IMR-90 (cell line): ENCODE measurements around the gene LENG1. TPM values are rescaled to one million over a fixed set of nuclear protein-coding genes. Genes with fewer than 3 reads are reported as not detected.

Source experiments
- ATAC-seq: fragments of 200-7000 bp; cut with Tn5 transposase; 2 replicates; pipeline ENCODE4 v1.9.1; 2020; ENCODE audit warnings: low read depth, mild to moderate bottlenecking, moderate library complexity
- BruUV-seq: library from RNA; stranded (reverse); fragments of 400-500 nt; replicated peaks from 2 replicates; lab custom pipeline; 2021; lab: Mats Ljungman, UMichigan
- CTCF ChIA-PET: fragments of 300-600 bp; formaldehyde crosslinking; extraction: SDS; loops from one replicate; lab custom pipeline; 2021; ENCODE audit warnings: antibody characterized with exemption; lab: Yijun Ruan, JAX
- POLR2A ChIA-PET: fragments of 300-600 bp; sonication (Branson Sonifier 250); formaldehyde crosslinking; loops from one replicate; lab custom pipeline; 2022; ENCODE audit warnings: antibody characterized with exemption; ENCODE audit not compliant: unreplicated experiment; lab: Charles Lee
- DNase-seq: peaks from one replicate; pipeline ENCODE4 v3.0.0; 2013
- H2AFZ ChIP-seq: replicated peaks from 2 replicates; pipeline ENCODE3; 2013; ENCODE audit warnings: low read length, mild to moderate bottlenecking; ENCODE audit not compliant: poor library complexity
- H2AK5ac ChIP-seq: 2 replicates; pipeline ENCODE4 v1.6.1; 2013; ENCODE audit warnings: low read depth, low read length, inconsistent platforms
- H2AK9ac ChIP-seq: replicated peaks from 2 replicates; pipeline ENCODE3; 2013; ENCODE audit warnings: mild to moderate bottlenecking, low read depth, low read length, moderate library complexity; ENCODE audit not compliant: poor library complexity
- H2BK120ac ChIP-seq: 2 replicates; pipeline ENCODE4 v1.6.1; 2013; ENCODE audit warnings: low read depth, low read length, inconsistent platforms
- H2BK15ac ChIP-seq: 3 replicates; pipeline ENCODE4 v1.6.1; 2013; ENCODE audit warnings: low read depth, low read length, inconsistent platforms
- H2BK20ac ChIP-seq: 2 replicates; pipeline ENCODE4 v1.6.1; 2013; ENCODE audit warnings: low read depth, mild to moderate bottlenecking, inconsistent platforms, low read length, moderate library complexity
- H2BK5ac ChIP-seq: 2 replicates; pipeline ENCODE4 v1.6.1; 2013; ENCODE audit warnings: mild to moderate bottlenecking, low read depth, low read length, inconsistent platforms; ENCODE audit not compliant: poor library complexity, severe bottlenecking
- H3K14ac ChIP-seq: replicated peaks from 2 replicates; pipeline ENCODE4 v1.6.1; 2013; ENCODE audit warnings: low read depth, low read length, inconsistent platforms
- H3K18ac ChIP-seq: 2 replicates; pipeline ENCODE4 v1.6.1; 2013; ENCODE audit warnings: low read depth, low read length, control low read depth
- H3K23ac ChIP-seq: 2 replicates; pipeline ENCODE4 v1.6.1; 2013; ENCODE audit warnings: low read depth, low read length, inconsistent platforms
- H3K27ac ChIP-seq: 2 replicates; pipeline ENCODE4 v1.5.1; 2013; ENCODE audit warnings: mild to moderate bottlenecking, control low read depth, low read length; ENCODE audit not compliant: insufficient read depth
- H3K27me3 ChIP-seq: 2 replicates; pipeline ENCODE4 v1.6.1; 2013; ENCODE audit warnings: low read length; ENCODE audit not compliant: control insufficient read depth, insufficient read depth
- H3K36me3 ChIP-seq: 2 replicates; pipeline ENCODE4 v1.6.1; 2013; ENCODE audit warnings: low read length, mixed read lengths; ENCODE audit not compliant: control insufficient read depth, insufficient read depth
- H3K4ac ChIP-seq: 2 replicates; pipeline ENCODE4 v1.6.1; 2013; ENCODE audit warnings: low read depth, low read length, inconsistent platforms
- H3K4me1 ChIP-seq: 2 replicates; pipeline ENCODE4 v1.6.1; 2013; ENCODE audit warnings: low read length, mixed read lengths; ENCODE audit not compliant: control insufficient read depth, insufficient read depth
- H3K4me2 ChIP-seq: 2 replicates; pipeline ENCODE4 v1.6.1; 2013; ENCODE audit warnings: low read depth, mild to moderate bottlenecking, control low read depth, low read length, moderate library complexity
- H3K4me3 ChIP-seq: 2 replicates; pipeline ENCODE4 v1.5.1; 2013; ENCODE audit warnings: low read depth, mild to moderate bottlenecking, control low read depth, low read length, moderate library complexity; ENCODE audit not compliant: insufficient read depth
- H3K56ac ChIP-seq: 2 replicates; pipeline ENCODE4 v1.6.1; 2013; ENCODE audit warnings: low read length, inconsistent platforms; ENCODE audit not compliant: insufficient read depth; ENCODE audit errors: extremely low read depth
- H3K79me1 ChIP-seq, 2 experiments: 2 replicates each; pipeline ENCODE4 v1.6.1; 2013; ENCODE audit warnings: low read length in 2 of 2, inconsistent platforms in 1 of 2, low read depth in 1 of 2
- H3K9ac ChIP-seq: 2 replicates; pipeline ENCODE4 v1.6.1; 2013; ENCODE audit warnings: low read depth, low read length, control low read depth
- H3K9me1 ChIP-seq: 2 replicates; pipeline ENCODE4 v1.6.1; 2013; ENCODE audit warnings: low read length, inconsistent platforms; ENCODE audit not compliant: insufficient read depth
- H3K9me3 ChIP-seq: 2 replicates; pipeline ENCODE4 v1.6.1; 2013; ENCODE audit warnings: low read length; ENCODE audit not compliant: control insufficient read depth, insufficient read depth
- H4K20me1 ChIP-seq: 2 replicates; pipeline ENCODE4 v1.6.1; 2013; ENCODE audit warnings: low read length, inconsistent platforms; ENCODE audit not compliant: insufficient read depth
- H4K5ac ChIP-seq: 2 replicates; pipeline ENCODE4 v1.6.1; 2013; ENCODE audit warnings: mild to moderate bottlenecking, low read depth, low read length, control low read depth
- H4K8ac ChIP-seq, 2 experiments: 2 replicates each; pipeline ENCODE4 v1.6.1; 2013; ENCODE audit warnings: low read depth in 2 of 2, low read length in 2 of 2, control low read depth in 1 of 2, inconsistent platforms in 1 of 2
- H4K91ac ChIP-seq: 2 replicates; pipeline ENCODE4 v1.6.1; 2013; ENCODE audit warnings: low read depth, low read length, inconsistent platforms; ENCODE audit not compliant: insufficient read depth
- FOS ChIP-seq: fragments of 150-350 bp; IDR thresholded peaks from 2 replicates; pipeline ENCODE4 v1.6.1; 2016; ENCODE audit warnings: low read depth, low read length
- RCOR1 ChIP-seq: IDR thresholded peaks from 2 replicates; pipeline ENCODE4 v1.6.1; 2012; ENCODE audit warnings: mild to moderate bottlenecking, low read length, improper control_type of control experiment; ENCODE audit not compliant: insufficient replicate concordance
- SMC3 ChIP-seq: fragments of 150-350 bp; IDR thresholded peaks from 2 replicates; pipeline ENCODE4 v1.6.1; 2016; ENCODE audit warnings: low read depth, mild to moderate bottlenecking, antibody characterized with exemption, low read length, moderate library complexity
- WGBS, 2 experiments: methylation state at CpG; one replicate each; pipeline versions ENCODE4 v1.1.5 to v1.1.7; 2013; ENCODE audit warnings: missing lambda C conversion rate in 2 of 2; ENCODE audit not compliant: insufficient read length in 1 of 2; ENCODE audit errors: extremely low coverage in 2 of 2; 5-methylcytosine and 5-hydroxymethylcytosine counted together
- dilution Hi-C: fragments of 300-500 bp; cut with HindIII; formaldehyde crosslinking; loops from one replicate; pipeline ENCODE4 v1.14.3; 2018; ENCODE audit warnings: low sequenced_read_pairs; ENCODE audit not compliant: unreplicated experiment
- in situ Hi-C: fragments of 300-500 bp; cut with MboI; formaldehyde crosslinking; loops from 3 replicates; pipeline ENCODE4 v1.14.3; 2019; ENCODE audit warnings: low sequenced_read_pairs, inconsistent platforms, mixed read lengths
- intact Hi-C: fragments of 100-400 bp; cut with micrococcal nuclease; formaldehyde crosslinking; loops from 2 replicates; pipeline ENCODE4 v1.10.0; 2022
- polyA plus RNA-seq, 3 experiments: library from polyadenylated mRNA; depleted of rRNA; stranded (reverse); fragments of >200 nt; gene quantifications; 2 replicates each; pipeline ENCODE4 v1.2.3, GENCODE V29; 2012; ENCODE audit warnings: low replicate concordance in 1 of 3
- total RNA-seq: library from RNA; depleted of rRNA; stranded (reverse); fragments of >200 nt; gene quantifications from 2 replicates; pipeline ENCODE4 v1.2.3, GENCODE V29; 2012

Gene LENG1
- total and polyA plus RNA-seq, 2 of the 4 experiments (the other 2 are of a cell fraction): 2.7 to 5.3 TPM

DNA sequence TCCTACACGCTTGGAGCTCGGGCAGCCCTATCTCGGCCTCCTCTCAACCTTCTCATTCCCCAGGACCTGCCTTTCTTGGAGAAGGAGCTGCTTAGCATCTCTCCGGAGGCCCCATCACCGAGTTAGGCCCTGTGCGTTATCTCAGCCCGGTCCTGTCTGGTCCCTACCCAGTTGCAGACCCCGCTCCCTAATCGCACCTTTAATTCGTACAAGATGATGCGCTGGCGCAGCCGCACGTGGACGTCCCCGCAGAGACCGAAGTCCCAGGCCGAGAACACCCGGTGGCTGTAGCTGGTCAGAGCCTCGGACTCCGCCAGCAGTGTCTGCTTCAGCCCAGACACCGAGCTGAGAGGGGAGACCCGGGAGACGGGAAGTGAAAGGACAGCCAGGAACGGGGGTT lies 5.7 kb upstream of the LENG1 start:
- no peak for DNase-seq
- intact Hi-C loops (no loop called here), dilution Hi-C loops (no loop called here), in situ Hi-C loops (no loop called here)
- H3K4me2 ChIP-seq: no peak overlapping the region
- H4K8ac ChIP-seq: no peak overlapping the region
- no peak overlapping the region for H3K23ac ChIP-seq
- 92% methylated on average over 22 of the region's 25 CpGs; no CpG with 5 or more reads in 1 of the 2 experiments for WGBS, 2 experiments
- H4K20me1 ChIP-seq: no peaks in the 10 kb centered on the region
- no peaks in the 10 kb centered on the region for H3K36me3 ChIP-seq
- peaks cover 0 to 15% of the 10 kb centered on the region in 2 experiments; a peak in 1 of 4 replicates for H3K79me1 ChIP-seq
- peak overlapping the region; percentile 65 for H2AK9ac ChIP-seq
- H3K18ac ChIP-seq: no peak overlapping the region
- no peak overlapping the region for H3K56ac ChIP-seq
- H4K5ac ChIP-seq: no peak overlapping the region
- H3K27ac ChIP-seq: no peak overlapping the region
- H3K4me1 ChIP-seq: peaks cover 6% of the 10 kb centered on the region; the same call in 1 of the 2 replicates
- H3K9ac ChIP-seq: no peak overlapping the region
- no peaks in the 10 kb centered on the region; the same call in 1 of the 2 replicates for H3K9me1 ChIP-seq
- H2BK15ac ChIP-seq: no peak overlapping the region
- TF ChIP-seq FOS (no peak), RCOR1 (no peak), SMC3 (no peak)
- H2AFZ ChIP-seq: no peak overlapping the region
- H2AK5ac ChIP-seq: no peak overlapping the region
- ChIA-PET POLR2A (no interaction called here), CTCF (no interaction called here)
- no peak overlapping the region for H3K4me3 ChIP-seq
- BruUV-seq: no TSS peak
- no peak overlapping the region for H2BK5ac ChIP-seq
- no peak overlapping the region for H4K91ac ChIP-seq
- no peak overlapping the region for H2BK120ac ChIP-seq
- no peak overlapping the region for H2BK20ac ChIP-seq
- no peak overlapping the region for H3K14ac ChIP-seq
- H3K4ac ChIP-seq: no peak overlapping the region
- no peaks in the 10 kb centered on the region for H3K9me3 ChIP-seq
- no peak for ATAC-seq
- no peaks in the 10 kb centered on the region for H3K27me3 ChIP-seq
